HepG2 (cell line): ENCODE data around the gene ABCA4. TPM values are rescaled to one million over a fixed set of nuclear protein-coding genes. Genes with fewer than 3 reads are reported as not detected.

ENCODE experiments used
- CC2D1A ChIP-seq: sonication (generic); formaldehyde crosslinking; IDR thresholded peaks from 2 replicates; pipeline ENCODE4 v1.8.1; 2023; ENCODE audit warnings: mild to moderate bottlenecking, missing genetic modification reagents
- IRF2 ChIP-seq: IDR thresholded peaks from 2 replicates; pipeline ENCODE4 v1.6.1; 2018; ENCODE audit warnings: missing genetic modification reagents, missing compliant biosample characterization
- MAX ChIP-seq: IDR thresholded peaks from 2 replicates; pipeline ENCODE4 v1.6.1; 2012; ENCODE audit warnings: inconsistent platforms
- SMAD9 ChIP-seq: sonication (generic); formaldehyde crosslinking; IDR thresholded peaks from 2 replicates; pipeline ENCODE4 v1.5.1; 2020; ENCODE audit warnings: mild to moderate bottlenecking, missing genetic modification reagents
- SP140L ChIP-seq: sonication (generic); formaldehyde crosslinking; IDR thresholded peaks from 2 replicates; pipeline ENCODE4 v1.4.0; 2020; ENCODE audit warnings: missing genetic modification reagents, borderline replicate concordance
- TOPORS ChIP-seq: sonication (generic); formaldehyde crosslinking; IDR thresholded peaks from 2 replicates; pipeline ENCODE4 v1.8.0; 2023; ENCODE audit warnings: mild to moderate bottlenecking, missing genetic modification reagents
- ZNF318 ChIP-seq: sonication (generic); formaldehyde crosslinking; IDR thresholded peaks from 2 replicates; pipeline ENCODE4 v1.4.0; 2020; ENCODE audit warnings: mild to moderate bottlenecking, missing genetic modification reagents
- ZNF33B ChIP-seq: sonication (generic); formaldehyde crosslinking; IDR thresholded peaks from 2 replicates; pipeline ENCODE4 v1.5.1; 2020; ENCODE audit warnings: mild to moderate bottlenecking, missing genetic modification reagents
- ZNF441 ChIP-seq: sonication (generic); formaldehyde crosslinking; IDR thresholded peaks from 2 replicates; pipeline ENCODE4 v1.7.0; 2021; ENCODE audit warnings: missing genetic modification reagents, borderline replicate concordance
- ZNF576 ChIP-seq: sonication (generic); formaldehyde crosslinking; IDR thresholded peaks from 2 replicates; pipeline ENCODE4 v1.4.0; 2020; ENCODE audit warnings: mild to moderate bottlenecking, missing genetic modification reagents
- ZNF878 ChIP-seq: sonication (generic); formaldehyde crosslinking; IDR thresholded peaks from 2 replicates; pipeline ENCODE4 v1.8.1; 2023; ENCODE audit warnings: mild to moderate bottlenecking, missing genetic modification reagents, moderate library complexity
- polyA plus RNA-seq, 8 experiments: library from polyadenylated mRNA; depleted of rRNA in 3 of 8; stranded (reverse) in 7 of 8; unstranded in 1 of 8; fragments of >200 nt; fragmentation: Illumina TruSeq in 4 of 8; extraction: Trizol in 4 of 8; gene quantifications; 2 replicates each; pipeline versions ENCODE4 v1.2.1 to v1.2.3, GENCODE V29; 2011 to 2016; ENCODE audit warnings: low read depth in 4 of 8, missing spikeins in 1 of 8, mixed read lengths in 1 of 8; ENCODE audit not compliant: insufficient read depth in 1 of 8
- total RNA-seq, 5 experiments: library from RNA; depleted of rRNA; stranded (reverse); fragments of >200 nt; fragmentation: Illumina TruSeq; extraction: Trizol; gene quantifications; 2 replicates each; pipeline ENCODE4 v1.2.3, GENCODE V29; 2016; ENCODE audit warnings: low read depth in 1 of 5
- TF ChIP-seq, protein P1 (sequence below): sonication (generic); formaldehyde crosslinking; IDR thresholded peaks from 2 replicates; pipeline ENCODE4 v1.4.0; 2020; ENCODE audit warnings: missing genetic modification reagents
- TF ChIP-seq, protein P2 (sequence below): sonication (generic); formaldehyde crosslinking; IDR thresholded peaks from 2 replicates; pipeline ENCODE4 v1.5.0; 2020; ENCODE audit warnings: missing genetic modification reagents
- TF ChIP-seq, protein P3 (sequence below): sonication (generic); formaldehyde crosslinking; IDR thresholded peaks from 2 replicates; pipeline ENCODE4 v1.8.1; 2023; ENCODE audit warnings: mild to moderate bottlenecking, inconsistent platforms, moderate library complexity, missing genetic modification reagents, borderline replicate concordance

The ABCA4 gene
- total and polyA plus RNA-seq, 2 of the 13 experiments (the other 11 are each of a cell fraction or from before 2014, with no cell fraction given) = 0.24 to 0.67 TPM

GRCh38 chr1:94039514-94039870 is 81.5 kb downstream of the ABCA4 start (continued):
- TF ChIP-seq, protein P1, sequence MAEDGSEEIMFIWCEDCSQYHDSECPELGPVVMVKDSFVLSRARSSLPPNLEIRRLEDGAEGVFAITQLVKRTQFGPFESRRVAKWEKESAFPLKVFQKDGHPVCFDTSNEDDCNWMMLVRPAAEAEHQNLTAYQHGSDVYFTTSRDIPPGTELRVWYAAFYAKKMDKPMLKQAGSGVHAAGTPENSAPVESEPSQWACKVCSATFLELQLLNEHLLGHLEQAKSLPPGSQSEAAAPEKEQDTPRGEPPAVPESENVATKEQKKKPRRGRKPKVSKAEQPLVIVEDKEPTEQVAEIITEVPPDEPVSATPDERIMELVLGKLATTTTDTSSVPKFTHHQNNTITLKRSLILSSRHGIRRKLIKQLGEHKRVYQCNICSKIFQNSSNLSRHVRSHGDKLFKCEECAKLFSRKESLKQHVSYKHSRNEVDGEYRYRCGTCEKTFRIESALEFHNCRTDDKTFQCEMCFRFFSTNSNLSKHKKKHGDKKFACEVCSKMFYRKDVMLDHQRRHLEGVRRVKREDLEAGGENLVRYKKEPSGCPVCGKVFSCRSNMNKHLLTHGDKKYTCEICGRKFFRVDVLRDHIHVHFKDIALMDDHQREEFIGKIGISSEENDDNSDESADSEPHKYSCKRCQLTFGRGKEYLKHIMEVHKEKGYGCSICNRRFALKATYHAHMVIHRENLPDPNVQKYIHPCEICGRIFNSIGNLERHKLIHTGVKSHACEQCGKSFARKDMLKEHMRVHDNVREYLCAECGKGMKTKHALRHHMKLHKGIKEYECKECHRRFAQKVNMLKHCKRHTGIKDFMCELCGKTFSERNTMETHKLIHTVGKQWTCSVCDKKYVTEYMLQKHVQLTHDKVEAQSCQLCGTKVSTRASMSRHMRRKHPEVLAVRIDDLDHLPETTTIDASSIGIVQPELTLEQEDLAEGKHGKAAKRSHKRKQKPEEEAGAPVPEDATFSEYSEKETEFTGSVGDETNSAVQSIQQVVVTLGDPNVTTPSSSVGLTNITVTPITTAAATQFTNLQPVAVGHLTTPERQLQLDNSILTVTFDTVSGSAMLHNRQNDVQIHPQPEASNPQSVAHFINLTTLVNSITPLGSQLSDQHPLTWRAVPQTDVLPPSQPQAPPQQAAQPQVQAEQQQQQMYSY = no peak
- no peak for TF ChIP-seq SP140L (CRISPR knock-in tag)
- no peak for TF ChIP-seq MAX
- no peak for TF ChIP-seq ZNF441 (CRISPR knock-in tag)
- no peak for TF ChIP-seq SMAD9 (CRISPR knock-in tag)
- TF ChIP-seq ZNF878 (CRISPR knock-in tag) = no peak
- no peak for TF ChIP-seq TOPORS
- TF ChIP-seq, protein P2, sequence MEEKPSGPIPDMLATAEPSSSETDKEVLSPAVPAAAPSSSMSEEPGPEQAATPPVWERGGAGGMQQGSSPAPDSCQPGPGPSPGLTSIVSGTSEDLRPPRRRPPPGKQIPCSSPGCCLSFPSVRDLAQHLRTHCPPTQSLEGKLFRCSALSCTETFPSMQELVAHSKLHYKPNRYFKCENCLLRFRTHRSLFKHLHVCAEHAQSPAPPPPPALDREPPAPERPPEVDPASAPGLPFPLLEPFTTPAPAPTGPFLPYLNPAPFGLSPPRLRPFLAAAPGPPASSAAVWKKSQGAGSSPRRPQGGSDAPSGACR (CRISPR knock-in tag) = no peak
- no peak for TF ChIP-seq ZNF576
- TF ChIP-seq, protein P3, sequence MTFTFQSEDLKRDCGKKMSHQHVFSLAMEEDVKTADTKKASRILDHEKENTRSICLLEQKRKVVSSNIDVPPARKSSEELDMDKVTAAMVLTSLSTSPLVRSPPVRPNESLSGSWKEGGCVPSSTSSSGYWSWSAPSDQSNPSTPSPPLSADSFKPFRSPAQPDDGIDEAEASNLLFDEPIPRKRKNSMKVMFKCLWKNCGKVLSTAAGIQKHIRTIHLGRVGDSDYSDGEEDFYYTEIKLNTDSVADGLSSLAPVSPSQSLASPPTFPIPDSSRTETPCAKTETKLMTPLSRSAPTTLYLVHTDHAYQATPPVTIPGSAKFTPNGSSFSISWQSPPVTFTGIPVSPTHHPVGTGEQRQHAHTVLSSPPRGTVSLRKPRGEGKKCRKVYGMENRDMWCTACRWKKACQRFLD (CRISPR knock-in tag) = 0 out of 2 replicates have a peak, but pooled peaks have one; percentile 35
- TF ChIP-seq ZNF33B (CRISPR knock-in tag) = no peak
- TF ChIP-seq CC2D1A (CRISPR knock-in tag) = no peak
- TF ChIP-seq ZNF318 = no peak
- TF ChIP-seq IRF2 (CRISPR knock-in tag) = 0 out of 2 replicates have a peak, but pooled peaks have one; percentile 21
